GM10847 (cell line): ENCODE results near the gene HECTD2.

ENCODE experiments used
- POLR2A ChIP-seq: IDR thresholded peaks from 2 replicates; pipeline ENCODE4 v1.6.1; 2011; ENCODE audit not compliant: insufficient read length; ENCODE audit errors: extremely low read depth

Gene HECTD2

GRCh38 chr10:91514787-91515186, 104.6 kb downstream of the HECTD2 start:
- TF ChIP-seq POLR2A = no peak

GRCh38 chr10:91517394-91517793, 107.2 kb downstream of the HECTD2 start:
- no peak for TF ChIP-seq POLR2A

- no peak for TF ChIP-seq POLR2A
Observed at GRCh38 chr10:91519899-91520514, 109.9 kb downstream of the HECTD2 start.

- no peak for TF ChIP-seq POLR2A
Observed at GRCh38 chr10:91520661-91521060, 110.5 kb downstream of the HECTD2 start.

- TF ChIP-seq POLR2A = no peak
Observed at GRCh38 chr10:91521439-91521838, 111.3 kb downstream of the HECTD2 start.

- TF ChIP-seq POLR2A = no peak
Observed at GRCh38 chr10:91525896-91526712, 116.0 kb downstream of the HECTD2 start.

GRCh38 chr10:91528080-91528479, 117.9 kb downstream of the HECTD2 start:
- no peak for TF ChIP-seq POLR2A

GRCh38 chr10:91528768-91529167, 118.6 kb downstream of the HECTD2 start:
- no peak for TF ChIP-seq POLR2A

GRCh38 chr10:91536111-91536510, 126.0 kb downstream of the HECTD2 start:
- no peak for TF ChIP-seq POLR2A

- no peak for TF ChIP-seq POLR2A
Observed at GRCh38 chr10:91536733-91537132, 126.6 kb downstream of the HECTD2 start.

- TF ChIP-seq POLR2A = no peak
Observed at GRCh38 chr10:91537614-91538383, 127.7 kb downstream of the HECTD2 start.

- TF ChIP-seq POLR2A = no peak
Observed at GRCh38 chr10:91539930-91540329, 129.8 kb downstream of the HECTD2 start.

GRCh38 chr10:91540733-91541132, 130.6 kb downstream of the HECTD2 start:
- TF ChIP-seq POLR2A = no peak

- TF ChIP-seq POLR2A = no peak
Observed at GRCh38 chr10:91541481-91541880, 131.3 kb downstream of the HECTD2 start.

GRCh38 chr10:91545384-91545783, 135.2 kb downstream of the HECTD2 start:
- TF ChIP-seq POLR2A = no peak

- TF ChIP-seq POLR2A = no peak
Observed at GRCh38 chr10:91545838-91546237, 135.7 kb downstream of the HECTD2 start.
